IMR-90 (cell line): ENCODE results near the gene THRA. TPM values are rescaled to one million over a fixed set of nuclear protein-coding genes. Genes with fewer than 3 reads are reported as not detected.
A peak's percentile ranks its signal among the peaks of the same experiment; 100 is the strongest.

ENCODE experiments used
- ATAC-seq: fragments of 200-7000 bp; cut with Tn5 transposase; 2 replicates; pipeline ENCODE4 v1.9.1; 2020; ENCODE audit warnings: low read depth, mild to moderate bottlenecking, moderate library complexity
- BruUV-seq: library from RNA; stranded (reverse); fragments of 400-500 nt; replicated peaks from 2 replicates; lab custom pipeline; 2021; lab: Mats Ljungman, UMichigan
- CTCF ChIA-PET: fragments of 300-600 bp; formaldehyde crosslinking; extraction: SDS; loops from one replicate; lab custom pipeline; 2021; ENCODE audit warnings: antibody characterized with exemption; lab: Yijun Ruan, JAX
- POLR2A ChIA-PET: fragments of 300-600 bp; sonication (Branson Sonifier 250); formaldehyde crosslinking; loops from one replicate; lab custom pipeline; 2022; ENCODE audit warnings: antibody characterized with exemption; ENCODE audit not compliant: unreplicated experiment; lab: Charles Lee
- DNase-seq: peaks from one replicate; pipeline ENCODE4 v3.0.0; 2013
- H2AFZ ChIP-seq: replicated peaks from 2 replicates; pipeline ENCODE3; 2013; ENCODE audit warnings: low read length, mild to moderate bottlenecking; ENCODE audit not compliant: poor library complexity
- H2AK5ac ChIP-seq: 2 replicates; pipeline ENCODE4 v1.6.1; 2013; ENCODE audit warnings: low read depth, low read length, inconsistent platforms
- H2AK9ac ChIP-seq: replicated peaks from 2 replicates; pipeline ENCODE3; 2013; ENCODE audit warnings: mild to moderate bottlenecking, low read depth, low read length, moderate library complexity; ENCODE audit not compliant: poor library complexity
- H2BK120ac ChIP-seq: 2 replicates; pipeline ENCODE4 v1.6.1; 2013; ENCODE audit warnings: low read depth, low read length, inconsistent platforms
- H2BK15ac ChIP-seq: 3 replicates; pipeline ENCODE4 v1.6.1; 2013; ENCODE audit warnings: low read depth, low read length, inconsistent platforms
- H2BK20ac ChIP-seq: 2 replicates; pipeline ENCODE4 v1.6.1; 2013; ENCODE audit warnings: low read depth, mild to moderate bottlenecking, inconsistent platforms, low read length, moderate library complexity
- H2BK5ac ChIP-seq: 2 replicates; pipeline ENCODE4 v1.6.1; 2013; ENCODE audit warnings: mild to moderate bottlenecking, low read depth, low read length, inconsistent platforms; ENCODE audit not compliant: poor library complexity, severe bottlenecking
- H3K14ac ChIP-seq: replicated peaks from 2 replicates; pipeline ENCODE4 v1.6.1; 2013; ENCODE audit warnings: low read depth, low read length, inconsistent platforms
- H3K18ac ChIP-seq: 2 replicates; pipeline ENCODE4 v1.6.1; 2013; ENCODE audit warnings: low read depth, low read length, control low read depth
- H3K23ac ChIP-seq: 2 replicates; pipeline ENCODE4 v1.6.1; 2013; ENCODE audit warnings: low read depth, low read length, inconsistent platforms
- H3K27ac ChIP-seq: 2 replicates; pipeline ENCODE4 v1.5.1; 2013; ENCODE audit warnings: mild to moderate bottlenecking, control low read depth, low read length; ENCODE audit not compliant: insufficient read depth
- H3K27me3 ChIP-seq: 2 replicates; pipeline ENCODE4 v1.6.1; 2013; ENCODE audit warnings: low read length; ENCODE audit not compliant: control insufficient read depth, insufficient read depth
- H3K36me3 ChIP-seq: 2 replicates; pipeline ENCODE4 v1.6.1; 2013; ENCODE audit warnings: low read length, mixed read lengths; ENCODE audit not compliant: control insufficient read depth, insufficient read depth
- H3K4ac ChIP-seq: 2 replicates; pipeline ENCODE4 v1.6.1; 2013; ENCODE audit warnings: low read depth, low read length, inconsistent platforms
- H3K4me1 ChIP-seq: 2 replicates; pipeline ENCODE4 v1.6.1; 2013; ENCODE audit warnings: low read length, mixed read lengths; ENCODE audit not compliant: control insufficient read depth, insufficient read depth
- H3K4me2 ChIP-seq: 2 replicates; pipeline ENCODE4 v1.6.1; 2013; ENCODE audit warnings: low read depth, mild to moderate bottlenecking, control low read depth, low read length, moderate library complexity
- H3K4me3 ChIP-seq: 2 replicates; pipeline ENCODE4 v1.5.1; 2013; ENCODE audit warnings: low read depth, mild to moderate bottlenecking, control low read depth, low read length, moderate library complexity; ENCODE audit not compliant: insufficient read depth
- H3K56ac ChIP-seq: 2 replicates; pipeline ENCODE4 v1.6.1; 2013; ENCODE audit warnings: low read length, inconsistent platforms; ENCODE audit not compliant: insufficient read depth; ENCODE audit errors: extremely low read depth
- H3K79me1 ChIP-seq, 2 experiments: 2 replicates each; pipeline ENCODE4 v1.6.1; 2013; ENCODE audit warnings: low read length in 2 of 2, inconsistent platforms in 1 of 2, low read depth in 1 of 2
- H3K9ac ChIP-seq: 2 replicates; pipeline ENCODE4 v1.6.1; 2013; ENCODE audit warnings: low read depth, low read length, control low read depth
- H3K9me1 ChIP-seq: 2 replicates; pipeline ENCODE4 v1.6.1; 2013; ENCODE audit warnings: low read length, inconsistent platforms; ENCODE audit not compliant: insufficient read depth
- H3K9me3 ChIP-seq: 2 replicates; pipeline ENCODE4 v1.6.1; 2013; ENCODE audit warnings: low read length; ENCODE audit not compliant: control insufficient read depth, insufficient read depth
- H4K20me1 ChIP-seq: 2 replicates; pipeline ENCODE4 v1.6.1; 2013; ENCODE audit warnings: low read length, inconsistent platforms; ENCODE audit not compliant: insufficient read depth
- H4K5ac ChIP-seq: 2 replicates; pipeline ENCODE4 v1.6.1; 2013; ENCODE audit warnings: mild to moderate bottlenecking, low read depth, low read length, control low read depth
- H4K8ac ChIP-seq, 2 experiments: 2 replicates each; pipeline ENCODE4 v1.6.1; 2013; ENCODE audit warnings: low read depth in 2 of 2, low read length in 2 of 2, control low read depth in 1 of 2, inconsistent platforms in 1 of 2
- H4K91ac ChIP-seq: 2 replicates; pipeline ENCODE4 v1.6.1; 2013; ENCODE audit warnings: low read depth, low read length, inconsistent platforms; ENCODE audit not compliant: insufficient read depth
- BHLHE40 ChIP-seq: fragments of 150-350 bp; IDR thresholded peaks from 2 replicates; pipeline ENCODE4 v1.6.1; 2016; ENCODE audit warnings: mild to moderate bottlenecking, low read depth, low read length
- CEBPB ChIP-seq: IDR thresholded peaks from 2 replicates; pipeline ENCODE4 v1.6.1; 2012; ENCODE audit warnings: low read depth, low read length, improper control_type of control experiment
- CHD1 ChIP-seq: IDR thresholded peaks from 2 replicates; pipeline ENCODE4 v1.6.1; 2012; ENCODE audit warnings: low read depth, low read length, improper control_type of control experiment
- CTCF ChIP-seq: conservative IDR thresholded peaks from 2 replicates; pipeline ENCODE4 v1.5.1; 2012; ENCODE audit warnings: mild to moderate bottlenecking, low read depth, low read length, improper control_type of control experiment
- ELK1 ChIP-seq: fragments of 150-350 bp; IDR thresholded peaks from 2 replicates; pipeline ENCODE4 v1.6.1; 2016; ENCODE audit warnings: low read depth, mild to moderate bottlenecking, low read length, moderate library complexity, borderline replicate concordance
- FOS ChIP-seq: fragments of 150-350 bp; IDR thresholded peaks from 2 replicates; pipeline ENCODE4 v1.6.1; 2016; ENCODE audit warnings: low read depth, low read length
- MAFK ChIP-seq: IDR thresholded peaks from 2 replicates; pipeline ENCODE4 v1.6.1; 2012; ENCODE audit warnings: low read depth, low read length, improper control_type of control experiment
- MAZ ChIP-seq: IDR thresholded peaks from 2 replicates; pipeline ENCODE4 v1.6.1; 2012; ENCODE audit warnings: low read depth, mild to moderate bottlenecking, low read length, improper control_type of control experiment, moderate library complexity, borderline replicate concordance
- MXI1 ChIP-seq: IDR thresholded peaks from 2 replicates; pipeline ENCODE4 v1.6.1; 2012; ENCODE audit warnings: low read depth, mild to moderate bottlenecking, low read length, moderate library complexity, borderline replicate concordance
- NFE2L2 ChIP-seq: fragments of 150-350 bp; IDR thresholded peaks from 2 replicates; pipeline ENCODE4 v1.6.1; 2016; ENCODE audit warnings: low read depth, mild to moderate bottlenecking, low read length
- POLR2A ChIP-seq: IDR thresholded peaks from 2 replicates; pipeline ENCODE4 v1.6.1; 2012; ENCODE audit warnings: mild to moderate bottlenecking, low read depth, low read length
- RAD21 ChIP-seq: IDR thresholded peaks from 2 replicates; pipeline ENCODE4 v1.6.1; 2012; ENCODE audit warnings: low read length, improper control_type of control experiment
- RCOR1 ChIP-seq: IDR thresholded peaks from 2 replicates; pipeline ENCODE4 v1.6.1; 2012; ENCODE audit warnings: mild to moderate bottlenecking, low read length, improper control_type of control experiment; ENCODE audit not compliant: insufficient replicate concordance
- RFX5 ChIP-seq: IDR thresholded peaks from 2 replicates; pipeline ENCODE4 v1.8.0; 2012; ENCODE audit warnings: low read depth, mild to moderate bottlenecking, low read length, moderate library complexity
- SMC3 ChIP-seq: fragments of 150-350 bp; IDR thresholded peaks from 2 replicates; pipeline ENCODE4 v1.6.1; 2016; ENCODE audit warnings: low read depth, mild to moderate bottlenecking, antibody characterized with exemption, low read length, moderate library complexity
- USF2 ChIP-seq: fragments of 150-350 bp; IDR thresholded peaks from 2 replicates; pipeline ENCODE4 v1.6.1; 2017; ENCODE audit warnings: mild to moderate bottlenecking, antibody characterized with exemption, low read length, low read depth
- WGBS, 2 experiments: methylation state at CpG; one replicate each; pipeline versions ENCODE4 v1.1.5 to v1.1.7; 2013; ENCODE audit warnings: missing lambda C conversion rate in 2 of 2; ENCODE audit not compliant: insufficient read length in 1 of 2; ENCODE audit errors: extremely low coverage in 2 of 2; 5-methylcytosine and 5-hydroxymethylcytosine counted together
- dilution Hi-C: fragments of 300-500 bp; cut with HindIII; formaldehyde crosslinking; loops from one replicate; pipeline ENCODE4 v1.14.3; 2018; ENCODE audit warnings: low sequenced_read_pairs; ENCODE audit not compliant: unreplicated experiment
- in situ Hi-C: fragments of 300-500 bp; cut with MboI; formaldehyde crosslinking; loops from 3 replicates; pipeline ENCODE4 v1.14.3; 2019; ENCODE audit warnings: low sequenced_read_pairs, inconsistent platforms, mixed read lengths
- intact Hi-C: fragments of 100-400 bp; cut with micrococcal nuclease; formaldehyde crosslinking; loops from 2 replicates; pipeline ENCODE4 v1.10.0; 2022
- polyA plus RNA-seq, 3 experiments: library from polyadenylated mRNA; depleted of rRNA; stranded (reverse); fragments of >200 nt; gene quantifications; 2 replicates each; pipeline ENCODE4 v1.2.3, GENCODE V29; 2012; ENCODE audit warnings: low replicate concordance in 1 of 3
- total RNA-seq: library from RNA; depleted of rRNA; stranded (reverse); fragments of >200 nt; gene quantifications from 2 replicates; pipeline ENCODE4 v1.2.3, GENCODE V29; 2012

Gene THRA
- total and polyA plus RNA-seq, 2 of the 4 experiments (the other 2 are of a cell fraction) = 22.0 to 23.4 TPM

GRCh38 chr17:40022961-40023541, 39.7 kb upstream of the THRA start:
- Histone ChIP-seq H2AK9ac (no peak overlapping the region), H2BK20ac (no peak overlapping the region), H3K4ac (no peak overlapping the region), H3K56ac (no peak overlapping the region), H4K5ac (no peak overlapping the region), H3K9ac (no peak overlapping the region), H2AFZ (no peak overlapping the region), H3K27ac (no peak overlapping the region), H4K8ac (no peak overlapping the region), H2AK5ac (peak overlapping the region; percentile 2; the same call in 1 of the 2 replicates), H3K23ac (no peak overlapping the region), H3K9me3 (no peaks in the 10 kb centered on the region), H3K79me1 (0 out of 4 replicates have a peak, but pooled peaks cover 0 to 6% of the 10 kb centered on the region in 2 experiments), H3K27me3 (no peaks in the 10 kb centered on the region), H3K36me3 (peaks cover 38% of the 10 kb centered on the region), H2BK15ac (no peak overlapping the region), H4K20me1 (no peaks in the 10 kb centered on the region), H2BK5ac (no peak overlapping the region), H4K91ac (no peak overlapping the region), H3K4me3 (no peak overlapping the region), H3K14ac (no peak overlapping the region), H3K18ac (no peak overlapping the region), H3K9me1 (peaks cover 2% of the 10 kb centered on the region; the same call in 1 of the 2 replicates), H2BK120ac (no peak overlapping the region), H3K4me2 (no peak overlapping the region), H3K4me1 (peaks cover 36% of the 10 kb centered on the region)
- ATAC-seq (no peak), DNase-seq (no peak)
- in situ Hi-C loops = loop anchor here (10.0 kb wide), 1 partner anchor 262 kb away; the partner anchor contains the start of gene CDC6
- 81% methylated on average over 11 of the region's 19 CpGs; no CpG with 5 or more reads in 1 of the 2 experiments for WGBS, 2 experiments
- CTCF ChIA-PET = no interaction called here
- POLR2A ChIA-PET = no interaction called here
- TF ChIP-seq RCOR1 (no peak), MAFK (no peak), USF2 (no peak), POLR2A (no peak), MAZ (no peak), SMC3 (no peak), ELK1 (no peak), RFX5 (no peak), RAD21 (no peak), FOS (no peak), CHD1 (no peak), CTCF (no peak), BHLHE40 (no peak), CEBPB (no peak), NFE2L2 (no peak), MXI1 (no peak)
- intact Hi-C loops = no loop called here
- dilution Hi-C loops = no loop called here
- no TSS peak for BruUV-seq
